ENCODE results near the gene ZNF14.

DNA sequence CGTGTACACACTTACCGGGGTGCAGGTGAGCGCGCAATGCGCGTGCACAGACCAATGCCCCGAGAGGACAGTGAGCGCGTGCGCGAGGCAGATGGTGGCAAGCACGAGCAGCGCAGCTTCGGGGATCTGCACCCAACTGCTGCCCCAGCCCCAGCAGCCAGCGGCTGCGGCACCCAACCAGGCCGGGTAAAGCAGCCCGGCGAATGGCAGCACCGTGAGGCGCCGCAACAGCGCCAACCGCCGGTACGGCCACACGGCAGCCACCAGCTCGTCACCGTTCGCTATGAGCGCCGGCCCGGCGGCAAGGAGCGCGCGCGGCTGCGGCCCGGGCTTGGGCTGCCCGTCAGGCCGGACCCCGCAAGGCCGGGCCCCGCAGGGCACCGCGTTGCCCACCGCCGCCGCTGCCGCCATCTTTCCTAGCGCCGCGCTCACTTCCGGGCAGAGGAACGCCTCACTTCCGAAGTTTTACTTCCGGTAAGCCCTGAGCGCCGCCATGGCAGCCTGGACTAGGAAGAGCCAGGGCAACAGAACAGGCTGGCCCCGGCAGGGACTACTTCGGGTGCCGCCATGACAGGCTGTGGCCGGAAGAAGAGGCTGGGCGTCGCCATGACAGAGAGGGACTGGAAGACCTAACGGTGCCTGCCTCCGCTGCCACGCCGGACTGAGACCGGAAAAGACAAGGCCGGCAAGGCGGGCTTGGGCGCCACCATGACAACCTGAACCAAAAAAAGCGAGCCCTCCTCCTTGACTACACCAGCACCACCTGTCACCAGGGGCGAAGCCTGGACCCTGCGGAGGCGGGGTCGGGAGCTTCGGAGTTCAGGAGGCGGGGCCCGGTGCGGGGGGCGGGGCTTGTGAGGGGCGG is 69.4 kb downstream of the ZNF14 start, which contains the start of gene ATP13A1:
- TF ChIP-seq TBL1XR1 (IDR thresholded peaks at IDR 0.05; ENCODE audit: low read depth, low read length): no peak
- TF ChIP-seq USF2 (IDR thresholded peaks at IDR 0.05; ENCODE audit: borderline replicate concordance, low read depth, low read length): no peak
- TF ChIP-seq, protein P1, sequence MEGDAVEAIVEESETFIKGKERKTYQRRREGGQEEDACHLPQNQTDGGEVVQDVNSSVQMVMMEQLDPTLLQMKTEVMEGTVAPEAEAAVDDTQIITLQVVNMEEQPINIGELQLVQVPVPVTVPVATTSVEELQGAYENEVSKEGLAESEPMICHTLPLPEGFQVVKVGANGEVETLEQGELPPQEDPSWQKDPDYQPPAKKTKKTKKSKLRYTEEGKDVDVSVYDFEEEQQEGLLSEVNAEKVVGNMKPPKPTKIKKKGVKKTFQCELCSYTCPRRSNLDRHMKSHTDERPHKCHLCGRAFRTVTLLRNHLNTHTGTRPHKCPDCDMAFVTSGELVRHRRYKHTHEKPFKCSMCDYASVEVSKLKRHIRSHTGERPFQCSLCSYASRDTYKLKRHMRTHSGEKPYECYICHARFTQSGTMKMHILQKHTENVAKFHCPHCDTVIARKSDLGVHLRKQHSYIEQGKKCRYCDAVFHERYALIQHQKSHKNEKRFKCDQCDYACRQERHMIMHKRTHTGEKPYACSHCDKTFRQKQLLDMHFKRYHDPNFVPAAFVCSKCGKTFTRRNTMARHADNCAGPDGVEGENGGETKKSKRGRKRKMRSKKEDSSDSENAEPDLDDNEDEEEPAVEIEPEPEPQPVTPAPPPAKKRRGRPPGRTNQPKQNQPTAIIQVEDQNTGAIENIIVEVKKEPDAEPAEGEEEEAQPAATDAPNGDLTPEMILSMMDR (IDR thresholded peaks at IDR 0.05 in 2 of 3, conservative IDR thresholded peaks at IDR 0.05 in 1 of 3; ENCODE audit: control insufficient read depth in 2 of 3, extremely low read depth in 1 of 3, insufficient read depth in 1 of 3, low read depth in 3 of 3, low read length in 3 of 3): no peak; a peak in 1 of 6 replicates
- TF ChIP-seq ATF2 (IDR thresholded peaks at IDR 0.05; ENCODE audit: low read length): no peak
- no peak for TF ChIP-seq ZNF592 (IDR thresholded peaks at IDR 0.05)

All from GM12878 (cell line).